ENCODE measurements around the gene CEMP1.
"Not testable (repeated sequence)": the region's sequence is repeated elsewhere in the genome, so short reads cannot be mapped to it uniquely, and the experiment has no call there.

DNA sequence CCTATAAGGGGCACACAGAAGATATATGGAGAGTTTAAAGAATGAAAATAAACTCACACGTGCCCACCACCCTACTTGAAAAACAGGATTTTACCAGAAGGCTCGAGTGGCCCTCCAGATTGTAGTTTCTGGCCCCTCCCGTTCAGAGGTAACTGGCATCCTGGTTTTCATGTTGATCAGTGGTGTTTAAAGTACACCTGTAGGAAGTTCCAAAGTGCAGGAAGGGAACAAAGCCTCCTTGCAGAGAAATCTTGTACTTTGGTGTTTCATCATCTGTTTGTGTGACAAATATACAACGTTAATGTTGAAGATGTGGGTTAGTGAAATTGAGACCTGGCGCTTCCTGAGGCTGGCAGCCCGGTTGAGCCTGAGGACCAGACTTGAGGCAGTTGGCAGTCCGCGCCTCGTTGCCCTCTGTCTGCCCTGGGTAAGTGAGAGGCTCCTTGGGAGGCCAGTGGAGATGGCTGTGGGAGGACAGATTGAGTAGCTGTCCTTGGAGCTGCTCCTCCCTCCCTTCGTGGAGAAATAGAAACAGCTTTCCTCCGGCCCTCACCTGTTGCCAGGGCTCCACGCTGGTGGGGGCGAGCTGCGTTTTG lies 19.2 kb upstream of the CEMP1 start:
- TF ChIP-seq, protein P1, sequence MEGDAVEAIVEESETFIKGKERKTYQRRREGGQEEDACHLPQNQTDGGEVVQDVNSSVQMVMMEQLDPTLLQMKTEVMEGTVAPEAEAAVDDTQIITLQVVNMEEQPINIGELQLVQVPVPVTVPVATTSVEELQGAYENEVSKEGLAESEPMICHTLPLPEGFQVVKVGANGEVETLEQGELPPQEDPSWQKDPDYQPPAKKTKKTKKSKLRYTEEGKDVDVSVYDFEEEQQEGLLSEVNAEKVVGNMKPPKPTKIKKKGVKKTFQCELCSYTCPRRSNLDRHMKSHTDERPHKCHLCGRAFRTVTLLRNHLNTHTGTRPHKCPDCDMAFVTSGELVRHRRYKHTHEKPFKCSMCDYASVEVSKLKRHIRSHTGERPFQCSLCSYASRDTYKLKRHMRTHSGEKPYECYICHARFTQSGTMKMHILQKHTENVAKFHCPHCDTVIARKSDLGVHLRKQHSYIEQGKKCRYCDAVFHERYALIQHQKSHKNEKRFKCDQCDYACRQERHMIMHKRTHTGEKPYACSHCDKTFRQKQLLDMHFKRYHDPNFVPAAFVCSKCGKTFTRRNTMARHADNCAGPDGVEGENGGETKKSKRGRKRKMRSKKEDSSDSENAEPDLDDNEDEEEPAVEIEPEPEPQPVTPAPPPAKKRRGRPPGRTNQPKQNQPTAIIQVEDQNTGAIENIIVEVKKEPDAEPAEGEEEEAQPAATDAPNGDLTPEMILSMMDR (IDR thresholded peaks at IDR 0.05), result not testable (repeated sequence)
- TF ChIP-seq POLR2A (IDR thresholded peaks at IDR 0.05), result not testable (repeated sequence)
